ENCODE measurements around the gene UGT1A9.
"Not testable (repeated sequence)": the region's sequence is repeated elsewhere in the genome, so short reads cannot be mapped to it uniquely, and the experiment has no call there.

The UGT1A9 gene

DNA sequence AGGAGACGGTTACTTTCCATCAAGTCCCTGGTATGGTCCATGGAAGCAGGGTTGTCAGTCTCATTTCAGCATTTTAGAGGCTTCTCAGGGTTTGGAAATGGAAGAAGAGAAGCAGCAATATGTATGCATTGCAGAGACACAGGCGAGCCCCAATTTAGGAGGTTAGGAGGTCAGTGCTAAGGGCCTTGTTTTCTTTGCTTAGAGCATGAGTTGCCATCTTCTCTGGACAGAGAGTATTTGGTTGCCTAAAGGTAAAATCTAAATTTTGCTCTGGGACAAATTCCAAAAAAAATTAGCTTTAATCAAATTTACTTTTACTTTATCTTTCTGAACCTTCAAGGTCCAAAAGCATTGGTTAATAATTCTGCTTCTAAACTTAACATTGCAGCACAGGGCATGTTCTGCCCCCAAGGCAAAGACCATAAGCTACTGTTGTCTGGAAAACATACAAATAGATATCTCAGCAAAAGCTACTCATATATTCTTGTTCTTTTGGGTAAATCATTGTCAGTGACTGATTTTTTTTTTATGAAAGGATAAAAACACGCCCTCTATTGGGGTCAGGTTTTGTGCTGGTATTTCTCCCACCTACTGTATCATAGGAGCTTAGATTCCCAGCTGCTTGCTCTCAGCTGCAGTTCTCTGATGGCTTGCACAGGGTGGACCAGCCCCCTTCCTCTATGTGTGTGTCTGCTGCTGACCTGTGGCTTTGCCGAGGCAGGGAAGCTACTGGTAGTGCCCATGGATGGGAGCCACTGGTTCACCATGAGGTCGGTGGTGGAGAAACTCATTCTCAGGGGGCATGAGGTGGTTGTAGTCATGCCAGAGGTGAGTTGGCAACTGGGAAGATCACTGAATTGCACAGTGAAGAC lies at the start of gene UGT1A9:
Gene UGT1A9 (plus strand): TSS at position 609 of the 872 bp plus-strand sequence. CDS start 37 bp downstream, at position 646.
- Mint-ChIP-seq H3K27me3 (peaks cover 30% of the 10 kb centered on the region), H3K4me3 (no peak within 1 kb of the TSS), H3K4me1 (no peaks in the 10 kb centered on the region), H3K27ac (no peak within 1 kb of the TSS), H3K9me3 (no peaks in the 10 kb centered on the region), H3K36me3 (no peaks in the 10 kb centered on the region)

- Mint-ChIP-seq H3K27me3 (peaks cover 27% of the 10 kb centered on the region), H3K4me1 (no peaks in the 10 kb centered on the region)
Observed at GRCh38 chr2:233627331-233628025, 44.2 kb upstream of the UGT1A9 start.

DNA sequence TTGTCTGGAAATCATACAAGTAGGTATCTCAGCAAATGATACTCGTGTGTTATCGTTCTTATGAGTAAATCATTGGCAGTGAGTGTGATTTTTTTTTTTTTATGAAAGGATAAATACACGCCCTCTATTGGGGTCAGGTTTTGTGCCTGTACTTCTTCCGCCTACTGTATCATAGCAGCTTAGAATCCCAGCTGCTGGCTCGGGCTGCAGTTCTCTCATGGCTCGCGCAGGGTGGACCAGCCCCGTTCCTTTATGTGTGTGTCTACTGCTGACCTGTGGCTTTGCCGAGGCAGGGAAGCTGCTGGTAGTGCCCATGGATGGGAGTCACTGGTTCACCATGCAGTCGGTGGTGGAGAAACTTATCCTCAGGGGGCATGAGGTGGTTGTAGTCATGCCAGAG lies 35.4 kb upstream of the UGT1A9 start, which contains the start of gene UGT1A10:
Gene UGT1A10 (plus strand): TSS at position 143 of the 400 bp plus-strand sequence. CDS start 75 bp downstream, at position 218.
- H3K4me3 Mint-ChIP-seq, H3K4me1 Mint-ChIP-seq, H3K27ac Mint-ChIP-seq, H3K36me3 Mint-ChIP-seq, H3K9me3 Mint-ChIP-seq: not testable (repeated sequence)
- H3K27me3 Mint-ChIP-seq, result peaks cover 27% of the 10 kb centered on the region

More at GRCh38 chr2:233627331-233628025, 44.2 kb upstream of the UGT1A9 start:
- no peak overlapping the region for H3K27ac Mint-ChIP-seq
- H3K4me3 Mint-ChIP-seq, result no peak overlapping the region
- peaks cover 2% of the 10 kb centered on the region for H3K36me3 Mint-ChIP-seq
- H3K9me3 Mint-ChIP-seq, result peaks cover 33% of the 10 kb centered on the region

- peaks cover 9% of the 10 kb centered on the region for H3K4me1 Mint-ChIP-seq
- peaks cover 1% of the 10 kb centered on the region for H3K36me3 Mint-ChIP-seq
- H3K9me3 Mint-ChIP-seq, result peaks cover 14% of the 10 kb centered on the region
- no peak overlapping the region for H3K27ac Mint-ChIP-seq
- H3K4me3 Mint-ChIP-seq, result no peak overlapping the region
- peaks cover 17% of the 10 kb centered on the region for H3K27me3 Mint-ChIP-seq
Observed at GRCh38 chr2:233638836-233639235, 32.9 kb upstream of the UGT1A9 start.

DNA sequence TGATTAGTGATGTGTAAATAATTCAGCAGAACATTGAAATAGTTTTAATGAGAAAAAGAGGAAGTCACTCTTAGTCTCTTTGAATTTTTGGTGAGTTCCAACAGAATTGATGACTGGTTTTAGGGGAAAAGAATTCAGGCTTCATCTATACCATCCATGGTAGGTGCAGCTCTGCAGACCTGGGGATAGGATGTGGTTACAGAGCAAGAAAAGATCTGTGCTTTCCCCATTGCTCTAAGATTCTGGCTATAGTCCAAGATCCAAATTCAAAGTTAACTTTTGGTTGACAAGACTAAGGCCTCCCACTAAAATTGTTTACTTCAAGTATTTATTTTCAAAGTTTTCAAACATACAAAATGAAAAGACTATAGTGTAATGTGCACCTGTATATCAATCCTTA lies 31.8 kb upstream of the UGT1A9 start:
- Mint-ChIP-seq H3K4me3 (no peak overlapping the region), H3K36me3 (peaks cover 1% of the 10 kb centered on the region), H3K4me1 (peaks cover 9% of the 10 kb centered on the region), H3K27me3 (peaks cover 15% of the 10 kb centered on the region), H3K27ac (no peak overlapping the region), H3K9me3 (peaks cover 14% of the 10 kb centered on the region)

DNA sequence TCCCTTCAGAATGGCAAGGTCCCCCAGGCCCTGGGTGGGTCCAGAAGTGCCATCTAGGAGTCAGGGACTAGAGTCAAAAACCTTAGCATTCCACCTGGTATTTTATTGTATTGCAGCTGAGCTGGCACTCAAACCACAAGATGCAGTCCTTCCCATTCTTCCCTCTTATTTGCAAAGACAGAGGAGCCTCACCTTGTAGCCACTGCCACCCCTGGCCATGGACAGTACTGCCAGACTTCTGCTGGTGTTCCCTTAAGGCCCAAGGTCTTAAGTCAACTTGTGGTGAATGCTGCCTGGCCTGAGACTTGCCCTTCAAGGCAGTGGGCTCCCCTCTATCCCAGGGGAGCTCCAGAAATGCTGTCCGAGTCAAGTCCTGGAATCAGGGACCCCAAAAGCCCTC lies 28.6 kb upstream of the UGT1A9 start:
- Mint-ChIP-seq H3K27ac (no peak overlapping the region), H3K27me3 (peaks cover 9% of the 10 kb centered on the region), H3K36me3 (peaks cover 5% of the 10 kb centered on the region), H3K4me3 (no peak overlapping the region), H3K9me3 (peaks cover 26% of the 10 kb centered on the region), H3K4me1 (peaks cover 9% of the 10 kb centered on the region)

DNA sequence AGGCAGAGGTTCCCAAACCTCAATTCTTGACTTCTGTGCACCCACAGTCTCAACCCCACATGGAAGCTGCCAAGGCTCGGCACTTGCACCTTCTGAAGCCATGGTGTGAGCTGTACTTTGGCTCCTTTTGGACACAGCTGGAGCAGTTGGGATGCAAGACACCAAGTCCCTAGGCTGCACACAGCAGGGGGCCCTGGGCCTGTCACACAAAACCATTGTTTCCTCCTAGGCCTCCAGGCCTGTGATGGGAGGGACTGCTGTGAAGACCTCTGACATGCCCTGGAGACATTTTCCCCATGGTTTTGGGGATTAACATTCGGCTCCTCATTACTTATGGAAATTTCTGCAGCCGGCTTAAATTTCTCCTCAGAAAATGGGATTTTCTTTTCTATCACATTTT lies 25.7 kb upstream of the UGT1A9 start:
- not testable (repeated sequence) for H3K27ac Mint-ChIP-seq, H3K36me3 Mint-ChIP-seq

GRCh38 chr2:233650981-233651380 lies 20.7 kb upstream of the UGT1A9 start:
- H3K36me3 Mint-ChIP-seq, result peaks cover 4% of the 10 kb centered on the region
- H3K4me3 Mint-ChIP-seq, result no peak overlapping the region
- no peaks in the 10 kb centered on the region for H3K4me1 Mint-ChIP-seq
- peaks cover 12% of the 10 kb centered on the region for H3K9me3 Mint-ChIP-seq
- H3K27me3 Mint-ChIP-seq, result peaks cover 18% of the 10 kb centered on the region
- H3K27ac Mint-ChIP-seq, result no peak overlapping the region

More for the DNA sequence above, 25.7 kb upstream of the UGT1A9 start:
- not testable (repeated sequence) for H3K4me3 Mint-ChIP-seq, H3K4me1 Mint-ChIP-seq
- Mint-ChIP-seq H3K9me3 (peaks cover 26% of the 10 kb centered on the region), H3K27me3 (peaks cover 10% of the 10 kb centered on the region)

- Mint-ChIP-seq H3K27ac (no peak overlapping the region), H3K27me3 (peaks cover 18% of the 10 kb centered on the region), H3K9me3 (peaks cover 10% of the 10 kb centered on the region), H3K4me1 (no peaks in the 10 kb centered on the region), H3K36me3 (peaks cover 3% of the 10 kb centered on the region), H3K4me3 (no peak overlapping the region)
Observed at GRCh38 chr2:233651430-233651829, 20.3 kb upstream of the UGT1A9 start.

GRCh38 chr2:233654501-233654900 lies 17.2 kb upstream of the UGT1A9 start:
- Mint-ChIP-seq H3K4me1 (no peaks in the 10 kb centered on the region), H3K27me3 (peaks cover 22% of the 10 kb centered on the region), H3K36me3 (no peaks in the 10 kb centered on the region), H3K4me3 (no peak overlapping the region), H3K27ac (no peak overlapping the region), H3K9me3 (no peaks in the 10 kb centered on the region)

GRCh38 chr2:233655043-233655442 lies 16.7 kb upstream of the UGT1A9 start:
- Mint-ChIP-seq H3K36me3 (no peaks in the 10 kb centered on the region), H3K9me3 (no peaks in the 10 kb centered on the region), H3K27me3 (peaks cover 25% of the 10 kb centered on the region), H3K4me3 (no peak overlapping the region), H3K4me1 (no peaks in the 10 kb centered on the region), H3K27ac (no peak overlapping the region)

- H3K4me1 Mint-ChIP-seq, result not testable (repeated sequence)
Observed at GRCh38 chr2:233655943-233656342, 15.8 kb upstream of the UGT1A9 start.

GRCh38 chr2:233656443-233656842 lies 15.3 kb upstream of the UGT1A9 start:
- H3K27ac Mint-ChIP-seq, result no peak overlapping the region
- no peaks in the 10 kb centered on the region for H3K9me3 Mint-ChIP-seq
- H3K27me3 Mint-ChIP-seq, result peaks cover 23% of the 10 kb centered on the region
- no peaks in the 10 kb centered on the region for H3K36me3 Mint-ChIP-seq
- no peaks in the 10 kb centered on the region for H3K4me1 Mint-ChIP-seq
- no peak overlapping the region for H3K4me3 Mint-ChIP-seq

More at GRCh38 chr2:233655943-233656342, 15.8 kb upstream of the UGT1A9 start:
- not testable (repeated sequence) for H3K36me3 Mint-ChIP-seq, H3K4me3 Mint-ChIP-seq, H3K9me3 Mint-ChIP-seq, H3K27ac Mint-ChIP-seq
- peaks cover 23% of the 10 kb centered on the region for H3K27me3 Mint-ChIP-seq

DNA sequence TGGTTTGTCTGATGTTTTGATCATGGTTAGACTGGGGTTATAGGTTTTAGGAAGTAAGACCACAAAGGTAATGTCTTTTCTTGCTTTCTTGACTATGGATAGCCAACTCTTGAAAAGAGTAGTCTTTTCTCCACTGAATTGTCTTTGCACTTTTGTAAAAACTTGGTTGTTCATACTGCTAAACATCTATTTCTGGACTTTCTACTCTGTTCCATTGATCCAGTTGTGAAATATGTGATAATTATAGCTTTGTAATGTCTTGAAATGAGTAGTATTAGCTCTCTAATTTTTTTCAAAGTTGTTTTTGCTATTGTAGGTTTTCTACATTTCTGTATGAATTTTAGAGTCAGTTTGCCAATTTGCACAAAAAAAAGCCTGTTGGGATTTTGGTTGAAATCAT lies 13.1 kb upstream of the UGT1A9 start:
- H3K27ac Mint-ChIP-seq, result no peak overlapping the region
- no peaks in the 10 kb centered on the region for H3K36me3 Mint-ChIP-seq
- peaks cover 21% of the 10 kb centered on the region for H3K27me3 Mint-ChIP-seq
- H3K4me1 Mint-ChIP-seq, result no peaks in the 10 kb centered on the region
- H3K9me3 Mint-ChIP-seq, result no peaks in the 10 kb centered on the region
- no peak overlapping the region for H3K4me3 Mint-ChIP-seq

- peaks cover 29% of the 10 kb centered on the region for H3K27me3 Mint-ChIP-seq
- H3K36me3 Mint-ChIP-seq, result no peaks in the 10 kb centered on the region
- H3K9me3 Mint-ChIP-seq, result no peaks in the 10 kb centered on the region
- H3K27ac Mint-ChIP-seq, result no peak overlapping the region
- H3K4me3 Mint-ChIP-seq, result no peak overlapping the region
- no peaks in the 10 kb centered on the region for H3K4me1 Mint-ChIP-seq
Observed at GRCh38 chr2:233663911-233664310, 7.8 kb upstream of the UGT1A9 start.

All from activated naive CD4-positive, alpha-beta T cell treated with anti-CD3 and anti-CD28 coated beads, Interleukin-2, amount 50 U/mL, for 24 hours (primary cell).